ENCODE measurements around the gene EXOSC7.
"Not testable (repeated sequence)": the region's sequence is repeated elsewhere in the genome, so short reads cannot be mapped to it uniquely, and the experiment has no call there.

Gene EXOSC7

DNA sequence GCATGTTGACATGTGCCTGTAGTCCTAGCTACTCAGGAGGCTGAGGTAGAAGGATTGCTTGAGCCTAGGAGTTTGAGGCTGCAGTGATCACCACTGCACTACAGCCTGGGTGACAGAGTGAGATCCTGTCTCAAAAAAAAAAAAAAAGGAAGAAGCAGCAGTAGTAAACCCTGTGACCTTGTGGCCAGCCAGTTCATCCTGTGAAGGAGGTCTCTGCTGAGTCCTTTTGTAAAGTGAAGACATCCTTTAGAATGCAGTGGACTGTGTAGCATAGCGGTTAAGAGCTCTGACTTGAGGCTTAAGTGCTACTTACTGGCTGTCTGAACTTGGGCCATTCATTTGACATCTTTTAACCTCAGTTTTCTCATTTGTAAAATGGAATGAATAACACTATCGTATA, 8.3 kb downstream of the EXOSC7 start:
- H3K4me1 ChIP-seq (ENCODE audit: control insufficient read depth, insufficient read depth, low read length): peaks cover 12% of the 10 kb centered on the region
- no peak overlapping the region for H3K4me3 ChIP-seq (ENCODE audit: low read depth, low read length)
- H3K36me3 ChIP-seq (ENCODE audit: control insufficient read depth, insufficient read depth, low read length): no peaks in the 10 kb centered on the region
- H3K9me3 ChIP-seq (ENCODE audit: control insufficient read depth, insufficient read depth, low read length): no peaks in the 10 kb centered on the region
- no peaks in the 10 kb centered on the region for H3K27me3 ChIP-seq (ENCODE audit: control insufficient read depth, insufficient read depth, low read length)
- no peak overlapping the region for H3K9ac ChIP-seq (ENCODE audit: low read depth, low read length)

DNA sequence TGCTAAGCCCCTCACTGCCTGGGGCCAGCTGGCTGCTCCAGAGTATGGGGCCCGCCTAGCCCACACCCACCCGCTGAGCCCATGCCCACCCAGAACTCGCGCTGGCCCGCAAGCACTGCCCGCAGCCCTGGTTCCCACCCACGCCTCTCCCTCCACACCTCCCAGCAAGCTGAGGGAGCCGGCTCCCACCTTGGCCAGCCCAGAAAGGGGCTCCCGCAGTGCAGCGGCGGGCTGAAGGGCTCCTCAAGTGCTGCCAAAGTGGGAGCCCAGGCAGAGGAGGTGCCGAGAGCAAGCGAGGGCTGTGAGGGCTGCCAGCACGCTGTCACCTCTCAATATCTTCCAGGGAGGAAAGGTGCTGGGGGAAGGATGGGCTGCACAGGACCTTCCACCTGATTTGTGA, 10.3 kb downstream of the EXOSC7 start:
- H3K36me3 ChIP-seq (ENCODE audit: control insufficient read depth, insufficient read depth, low read length): not testable (repeated sequence)

DNA sequence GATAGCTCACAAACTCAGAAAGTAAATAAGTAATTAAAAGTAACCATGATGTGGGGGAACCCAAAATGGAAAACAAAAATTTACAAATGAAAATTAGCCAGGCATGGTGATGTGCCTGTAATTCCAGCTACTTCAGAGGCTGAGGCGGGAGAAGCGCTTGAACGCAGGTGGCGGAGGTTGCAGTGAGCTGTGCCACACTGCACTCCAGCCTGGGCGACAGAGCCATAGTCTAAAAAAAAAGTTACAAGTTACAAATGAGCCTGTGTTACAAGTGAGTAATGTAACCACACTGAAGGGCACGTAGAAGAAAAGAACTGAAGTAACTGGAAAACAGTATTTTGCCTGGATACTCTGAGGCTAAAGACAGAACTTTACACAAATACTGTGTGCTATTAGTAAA, 11.3 kb downstream of the EXOSC7 start:
- H3K36me3 ChIP-seq (ENCODE audit: control insufficient read depth, insufficient read depth, low read length): peaks cover 5% of the 10 kb centered on the region
- no peak overlapping the region for H3K4me3 ChIP-seq (ENCODE audit: low read depth, low read length)
- no peak overlapping the region for H3K9ac ChIP-seq (ENCODE audit: low read depth, low read length)
- no peaks in the 10 kb centered on the region for H3K9me3 ChIP-seq (ENCODE audit: control insufficient read depth, insufficient read depth, low read length)
- H3K4me1 ChIP-seq (ENCODE audit: control insufficient read depth, insufficient read depth, low read length): peaks cover 14% of the 10 kb centered on the region
- H3K27me3 ChIP-seq (ENCODE audit: control insufficient read depth, insufficient read depth, low read length): no peaks in the 10 kb centered on the region

More for the DNA sequence above, 10.3 kb downstream of the EXOSC7 start:
- peaks cover 12% of the 10 kb centered on the region for H3K4me1 ChIP-seq (ENCODE audit: control insufficient read depth, insufficient read depth, low read length)
- H3K27me3 ChIP-seq (ENCODE audit: control insufficient read depth, insufficient read depth, low read length); H3K9me3 ChIP-seq (ENCODE audit: control insufficient read depth, insufficient read depth, low read length); H3K9ac ChIP-seq (ENCODE audit: low read depth, low read length); H3K4me3 ChIP-seq (ENCODE audit: low read depth, low read length): not testable (repeated sequence)

DNA sequence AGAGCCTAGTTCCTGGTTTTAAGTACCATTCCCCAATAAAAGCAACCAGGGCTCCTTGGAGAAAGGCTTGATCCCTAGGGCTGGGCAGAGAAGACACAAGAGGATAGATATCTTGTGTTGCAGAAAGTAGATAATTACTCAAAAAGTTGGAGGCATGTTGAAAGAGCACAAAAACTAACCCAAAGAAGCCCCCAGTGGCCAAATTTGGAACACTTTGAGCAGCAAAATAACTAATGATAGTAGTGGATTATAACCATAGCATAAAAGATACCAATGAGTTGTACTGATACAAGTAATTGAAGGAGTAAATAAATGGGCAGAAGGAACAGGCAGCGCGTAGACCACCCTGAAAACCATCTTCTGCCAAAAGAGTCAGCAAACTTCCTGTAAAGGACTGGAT, 12.0 kb downstream of the EXOSC7 start:
- H3K9me3 ChIP-seq (ENCODE audit: control insufficient read depth, insufficient read depth, low read length): no peaks in the 10 kb centered on the region
- peaks cover 19% of the 10 kb centered on the region for H3K4me1 ChIP-seq (ENCODE audit: control insufficient read depth, insufficient read depth, low read length)
- peaks cover 5% of the 10 kb centered on the region for H3K36me3 ChIP-seq (ENCODE audit: control insufficient read depth, insufficient read depth, low read length)
- H3K9ac ChIP-seq (ENCODE audit: low read depth, low read length): no peak overlapping the region
- no peaks in the 10 kb centered on the region for H3K27me3 ChIP-seq (ENCODE audit: control insufficient read depth, insufficient read depth, low read length)
- no peak overlapping the region for H3K4me3 ChIP-seq (ENCODE audit: low read depth, low read length)

DNA sequence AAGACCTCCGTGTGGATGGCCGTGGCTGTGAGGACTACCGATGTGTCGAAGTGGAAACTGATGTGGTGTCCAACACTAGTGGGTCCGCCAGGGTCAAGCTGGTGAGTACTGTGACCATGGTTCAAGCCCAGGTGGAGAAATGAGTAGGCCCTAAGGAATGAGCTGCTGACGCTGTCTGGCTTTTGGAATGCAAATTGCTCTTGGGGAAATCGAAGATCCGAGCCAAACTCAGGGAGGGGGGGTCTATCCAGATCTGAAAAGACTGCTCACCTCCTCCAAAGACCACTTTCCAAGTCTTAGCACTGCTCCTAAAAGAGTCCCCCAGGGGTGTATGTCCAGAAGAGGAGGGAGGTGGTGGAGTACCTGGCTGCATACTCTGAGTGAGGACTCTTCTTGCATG, 13.1 kb downstream of the EXOSC7 start:
- Histone ChIP-seq H3K9ac (ENCODE audit: low read depth, low read length) (no peak overlapping the region), H3K27me3 (ENCODE audit: control insufficient read depth, insufficient read depth, low read length) (no peaks in the 10 kb centered on the region), H3K36me3 (ENCODE audit: control insufficient read depth, insufficient read depth, low read length) (peaks cover 5% of the 10 kb centered on the region), H3K9me3 (ENCODE audit: control insufficient read depth, insufficient read depth, low read length) (no peaks in the 10 kb centered on the region), H3K4me1 (ENCODE audit: control insufficient read depth, insufficient read depth, low read length) (peaks cover 26% of the 10 kb centered on the region), H3K4me3 (ENCODE audit: low read depth, low read length) (no peak overlapping the region)

DNA sequence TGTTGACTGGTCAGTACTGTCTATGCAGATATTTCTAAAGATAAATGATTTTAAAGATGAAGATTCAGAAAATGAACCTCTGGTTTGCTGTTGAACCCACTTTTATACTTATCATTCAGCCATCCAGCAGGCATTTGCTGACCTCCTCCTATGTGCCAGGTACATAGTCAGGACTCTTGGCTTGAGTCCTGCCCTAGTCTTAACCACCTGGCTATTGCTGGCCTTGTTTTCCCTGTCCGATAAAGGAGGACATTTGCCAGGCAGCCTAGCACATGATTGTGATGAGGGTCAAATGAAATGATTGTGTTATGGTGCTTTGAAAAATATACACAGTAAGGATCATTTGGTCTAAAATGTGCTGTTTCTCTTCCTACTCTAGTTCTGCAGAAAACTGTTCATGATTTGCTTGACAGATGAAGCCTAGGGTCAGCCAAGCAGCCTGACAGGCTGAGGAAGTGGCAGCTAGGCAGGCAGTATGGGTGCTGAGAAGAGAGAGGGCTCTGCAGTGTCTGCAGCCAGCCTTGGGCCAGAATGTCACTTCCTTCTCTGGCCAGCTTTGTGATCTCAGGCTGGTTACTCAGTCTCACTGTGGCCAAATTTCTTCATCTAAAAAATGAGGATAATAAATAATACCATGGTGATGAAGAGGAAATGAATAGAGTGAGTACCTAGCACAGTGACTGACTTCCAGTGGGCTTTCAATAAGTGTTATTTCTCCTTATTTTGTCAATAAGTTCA, 13.8 kb downstream of the EXOSC7 start:
- H3K36me3 ChIP-seq (ENCODE audit: control insufficient read depth, insufficient read depth, low read length): peaks cover 9% of the 10 kb centered on the region
- no peaks in the 10 kb centered on the region for H3K9me3 ChIP-seq (ENCODE audit: control insufficient read depth, insufficient read depth, low read length)
- no peak overlapping the region for H3K9ac ChIP-seq (ENCODE audit: low read depth, low read length)
- no peak overlapping the region for H3K4me3 ChIP-seq (ENCODE audit: low read depth, low read length)
- peaks cover 31% of the 10 kb centered on the region for H3K4me1 ChIP-seq (ENCODE audit: control insufficient read depth, insufficient read depth, low read length)
- H3K27me3 ChIP-seq (ENCODE audit: control insufficient read depth, insufficient read depth, low read length): no peaks in the 10 kb centered on the region

DNA sequence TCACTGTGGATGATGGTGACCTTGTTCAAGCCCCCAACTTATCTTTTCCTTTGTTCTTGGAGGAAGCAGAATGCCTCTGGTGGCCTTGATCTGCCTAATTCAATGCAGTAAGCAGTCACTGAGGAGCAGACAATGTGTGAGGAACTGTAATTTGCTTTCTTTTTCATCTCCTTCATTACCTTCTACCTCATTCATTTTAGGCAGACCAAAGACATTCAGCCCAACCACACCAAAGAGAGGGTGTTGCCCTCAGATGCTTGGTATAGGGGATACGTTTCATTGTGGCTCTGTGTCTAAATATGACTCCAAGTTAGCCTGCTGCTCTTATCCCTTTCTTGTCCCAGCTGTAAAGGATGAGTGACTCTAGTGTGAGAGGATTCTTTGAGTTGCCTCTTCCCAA, 15.3 kb downstream of the EXOSC7 start:
- no peaks in the 10 kb centered on the region for H3K9me3 ChIP-seq (ENCODE audit: control insufficient read depth, insufficient read depth, low read length)
- H3K4me1 ChIP-seq (ENCODE audit: control insufficient read depth, insufficient read depth, low read length): peaks cover 31% of the 10 kb centered on the region
- no peaks in the 10 kb centered on the region for H3K27me3 ChIP-seq (ENCODE audit: control insufficient read depth, insufficient read depth, low read length)
- H3K4me3 ChIP-seq (ENCODE audit: low read depth, low read length): no peak overlapping the region
- H3K36me3 ChIP-seq (ENCODE audit: control insufficient read depth, insufficient read depth, low read length): peaks cover 9% of the 10 kb centered on the region
- H3K9ac ChIP-seq (ENCODE audit: low read depth, low read length): no peak overlapping the region

DNA sequence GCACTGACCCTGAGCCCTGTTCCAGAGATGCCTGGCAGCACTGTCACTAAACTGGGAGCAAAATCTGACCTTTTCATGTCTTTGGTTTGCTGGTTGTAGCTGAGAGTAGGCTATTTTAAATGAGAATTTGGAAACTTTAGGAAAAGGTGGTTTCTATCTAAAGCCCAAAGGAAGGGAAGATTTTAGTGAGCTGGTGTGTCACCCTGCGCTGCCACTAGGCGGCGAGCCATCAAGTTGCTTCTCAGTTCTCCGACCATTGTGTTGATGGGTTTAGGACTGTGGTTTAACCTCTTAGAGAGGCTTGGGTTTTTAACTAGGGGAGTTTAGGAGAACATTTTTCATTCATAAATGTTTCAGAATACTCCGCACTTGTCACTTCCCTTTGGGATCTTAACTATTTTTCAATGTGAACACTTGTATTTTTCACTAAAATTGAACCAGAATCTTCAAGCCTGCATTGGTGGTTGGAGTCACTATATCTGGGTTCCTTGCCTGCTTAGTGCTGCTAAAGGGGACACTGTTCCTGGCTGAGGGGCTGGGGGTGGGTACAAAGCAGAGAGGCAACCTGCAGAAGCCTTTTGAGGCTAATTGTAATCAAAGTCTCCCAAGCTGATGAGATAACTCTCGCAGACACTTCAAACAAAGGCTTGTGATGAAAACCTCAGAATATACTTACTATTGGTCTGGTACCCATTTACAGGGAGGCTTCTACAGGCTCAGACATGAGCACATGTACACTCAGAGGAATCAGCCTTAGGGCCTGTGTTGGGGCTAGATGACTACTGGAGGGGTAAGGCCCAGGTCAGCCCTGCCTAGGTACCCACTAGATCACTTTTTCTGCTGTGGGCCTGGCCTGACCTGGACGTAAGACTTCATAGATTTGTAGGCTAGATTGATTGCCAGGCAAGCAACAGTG, 16.8 kb downstream of the EXOSC7 start:
- Histone ChIP-seq H3K27me3 (ENCODE audit: control insufficient read depth, insufficient read depth, low read length) (no peaks in the 10 kb centered on the region), H3K4me3 (ENCODE audit: low read depth, low read length) (no peak overlapping the region), H3K9ac (ENCODE audit: low read depth, low read length) (no peak overlapping the region), H3K9me3 (ENCODE audit: control insufficient read depth, insufficient read depth, low read length) (no peaks in the 10 kb centered on the region), H3K4me1 (ENCODE audit: control insufficient read depth, insufficient read depth, low read length) (peaks cover 31% of the 10 kb centered on the region), H3K36me3 (ENCODE audit: control insufficient read depth, insufficient read depth, low read length) (peaks cover 9% of the 10 kb centered on the region)

DNA sequence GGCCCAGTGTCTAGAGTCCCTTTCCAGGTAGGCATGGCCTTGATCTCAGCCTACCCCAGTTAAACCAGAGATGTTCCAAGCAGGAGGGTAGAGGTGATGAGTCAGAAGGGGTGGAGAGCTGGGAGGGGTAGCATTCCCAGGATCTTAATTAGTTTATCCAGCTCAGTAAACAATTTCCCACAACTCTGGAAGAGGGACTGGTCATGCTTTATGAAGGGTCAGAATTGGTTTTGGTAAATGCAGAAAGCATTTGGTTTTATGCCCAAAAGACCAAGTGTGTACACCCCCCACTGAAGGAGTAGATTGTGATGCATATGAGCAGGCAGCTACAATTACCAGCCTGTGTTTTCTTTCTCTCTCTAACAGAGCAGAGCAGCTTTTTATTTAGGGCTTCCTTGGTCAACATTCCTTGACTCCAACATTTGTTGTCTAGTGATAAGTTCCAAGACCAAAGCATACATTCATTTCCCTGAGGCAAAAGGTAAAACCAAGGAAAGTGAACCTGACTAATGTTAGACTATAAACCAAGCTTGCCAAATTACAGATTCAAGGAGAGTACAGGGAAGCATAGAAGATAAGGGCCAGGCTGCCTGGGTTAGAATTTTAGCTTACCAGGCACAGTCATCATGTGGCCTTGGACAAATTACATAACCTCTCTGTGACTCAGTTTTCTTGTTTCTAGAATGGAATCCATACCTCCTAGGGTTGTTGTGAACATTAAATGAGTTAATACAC, 17.6 kb downstream of the EXOSC7 start:
- no peak overlapping the region for H3K4me3 ChIP-seq (ENCODE audit: low read depth, low read length)
- H3K9me3 ChIP-seq (ENCODE audit: control insufficient read depth, insufficient read depth, low read length): no peaks in the 10 kb centered on the region
- peaks cover 13% of the 10 kb centered on the region for H3K36me3 ChIP-seq (ENCODE audit: control insufficient read depth, insufficient read depth, low read length)
- no peak overlapping the region for H3K9ac ChIP-seq (ENCODE audit: low read depth, low read length)
- H3K27me3 ChIP-seq (ENCODE audit: control insufficient read depth, insufficient read depth, low read length): no peaks in the 10 kb centered on the region
- H3K4me1 ChIP-seq (ENCODE audit: control insufficient read depth, insufficient read depth, low read length): peaks cover 27% of the 10 kb centered on the region

DNA sequence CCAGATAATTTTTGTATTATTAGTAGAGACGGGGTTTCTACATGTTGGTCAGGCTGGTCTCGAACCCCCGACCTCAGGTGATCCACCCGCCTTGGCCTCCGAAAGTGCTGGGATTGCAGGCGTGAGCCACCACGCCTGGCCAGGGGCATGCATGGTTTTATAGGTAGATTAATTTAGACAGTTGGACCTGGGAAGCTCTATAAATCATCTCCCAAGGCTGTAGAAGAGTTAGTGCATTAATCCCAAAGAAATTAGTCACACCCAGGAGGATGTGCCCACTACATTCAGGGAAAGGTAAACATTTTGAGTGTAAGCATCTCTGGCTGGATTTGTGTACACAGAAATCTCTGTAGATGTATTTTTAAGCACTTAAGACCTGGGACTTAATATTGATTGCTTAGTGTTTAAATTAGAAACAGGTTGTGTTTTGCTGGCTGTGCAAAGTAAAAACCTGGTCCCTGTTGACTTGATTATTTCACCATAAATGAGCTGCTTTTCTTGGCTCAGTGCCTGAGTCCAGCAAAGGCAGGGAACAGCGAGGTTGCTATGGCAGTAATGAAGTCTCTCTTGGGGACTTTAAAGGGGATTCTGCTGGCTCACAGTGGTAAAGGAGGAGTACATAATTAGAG, 19.2 kb downstream of the EXOSC7 start:
- peaks cover 18% of the 10 kb centered on the region for H3K36me3 ChIP-seq (ENCODE audit: control insufficient read depth, insufficient read depth, low read length)
- no peaks in the 10 kb centered on the region for H3K9me3 ChIP-seq (ENCODE audit: control insufficient read depth, insufficient read depth, low read length)
- H3K4me3 ChIP-seq (ENCODE audit: low read depth, low read length): no peak overlapping the region
- peaks cover 22% of the 10 kb centered on the region for H3K4me1 ChIP-seq (ENCODE audit: control insufficient read depth, insufficient read depth, low read length)
- H3K9ac ChIP-seq (ENCODE audit: low read depth, low read length): no peak overlapping the region
- H3K27me3 ChIP-seq (ENCODE audit: control insufficient read depth, insufficient read depth, low read length): no peaks in the 10 kb centered on the region

DNA sequence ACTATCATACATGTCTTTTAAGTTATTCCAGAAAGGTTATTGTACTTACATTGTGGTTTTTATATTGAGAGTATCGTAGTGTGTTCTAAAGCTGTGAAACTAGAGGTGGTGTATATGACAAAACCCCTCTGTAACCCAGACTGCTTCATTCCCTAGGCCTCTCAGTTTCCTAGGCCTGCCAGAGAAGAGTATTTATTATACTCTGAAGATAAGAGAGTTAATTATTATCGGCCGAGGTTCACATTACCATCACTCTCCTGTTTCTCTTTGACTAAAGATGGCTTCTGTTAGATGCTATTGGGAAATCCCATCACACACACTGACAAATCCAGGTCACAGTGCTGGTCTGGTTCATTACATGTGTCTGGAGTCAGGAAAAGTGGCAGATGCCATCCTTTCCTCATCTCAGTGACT, 20.5 kb downstream of the EXOSC7 start:
- no peak overlapping the region for H3K4me3 ChIP-seq (ENCODE audit: low read depth, low read length)
- peaks cover 13% of the 10 kb centered on the region for H3K36me3 ChIP-seq (ENCODE audit: control insufficient read depth, insufficient read depth, low read length)
- H3K9me3 ChIP-seq (ENCODE audit: control insufficient read depth, insufficient read depth, low read length): no peaks in the 10 kb centered on the region
- H3K9ac ChIP-seq (ENCODE audit: low read depth, low read length): no peak overlapping the region
- H3K4me1 ChIP-seq (ENCODE audit: control insufficient read depth, insufficient read depth, low read length): peaks cover 22% of the 10 kb centered on the region
- H3K27me3 ChIP-seq (ENCODE audit: control insufficient read depth, insufficient read depth, low read length): no peaks in the 10 kb centered on the region
